CD4-positive, alpha-beta T cell (primary cell): Measurements from ENCODE around the gene REG1B. TPM values are rescaled to one million over a fixed set of nuclear protein-coding genes. Genes with fewer than 3 reads are reported as not detected.

ENCODE experiments used
- ATAC-seq: fragments of 200-7000 bp; cut with Tn5 transposase; one replicate; pipeline ENCODE4 v1.10.0; 2022; ENCODE audit warnings: mild to moderate bottlenecking; ENCODE audit not compliant: poor library complexity
- CTCF ChIA-PET: fragments of 350-600 bp; sonication (Branson Sonifier 250); formaldehyde crosslinking; loops from one replicate; lab custom pipeline; 2021; ENCODE audit warnings: antibody characterized with exemption, inconsistent platforms; lab: Charles Lee
- POLR2A ChIA-PET: fragments of 350-600 bp; sonication (Branson Sonifier 250); formaldehyde crosslinking; loops from one replicate; lab custom pipeline; 2021; ENCODE audit warnings: antibody characterized with exemption, inconsistent platforms; lab: Charles Lee
- DNase-seq, 14 experiments: peaks; one replicate each; pipeline ENCODE4 v3.0.0-alpha.2; 2013 to 2020; ENCODE audit warnings: mixed read lengths in 2 of 14
- H3K27ac ChIP-seq, 2 donors: one replicate each; pipeline versions ENCODE4 v1.5.1 to v1.7.0; 2013; ENCODE audit warnings: low read length in 2 of 2, low read depth in 1 of 2, mild to moderate bottlenecking in 1 of 2
- H3K27me3 ChIP-seq, 2 experiments: 1 replicate in 1 of 2; 2 replicates in 1 of 2; pipeline versions ENCODE4 v1.6.1 to v1.7.0; 2013; ENCODE audit warnings: low read length in 2 of 2, control low read depth in 1 of 2, mild to moderate bottlenecking in 1 of 2, moderate library complexity in 1 of 2; ENCODE audit not compliant: insufficient read depth in 2 of 2, control insufficient read depth in 1 of 2
- H3K36me3 ChIP-seq: one replicate; pipeline ENCODE4 v1.6.1; 2013; ENCODE audit warnings: low read length, control low read depth; ENCODE audit not compliant: insufficient read depth
- H3K4me1 ChIP-seq: one replicate; pipeline ENCODE4 v1.6.1; 2013; ENCODE audit warnings: low read length, control low read depth; ENCODE audit not compliant: insufficient read depth
- H3K4me3 ChIP-seq: one replicate; pipeline ENCODE4 v1.5.1; 2013; ENCODE audit warnings: mild to moderate bottlenecking, low read length, moderate library complexity
- H3K9me3 ChIP-seq, 2 experiments: 1 replicate in 1 of 2; 2 replicates in 1 of 2; pipeline versions ENCODE4 v1.6.1 to v1.7.0; 2013; ENCODE audit warnings: low read length in 2 of 2, mild to moderate bottlenecking in 2 of 2, control low read depth in 1 of 2, moderate library complexity in 1 of 2; ENCODE audit not compliant: control insufficient read depth in 1 of 2, insufficient read depth in 1 of 2
- H3K27ac Mint-ChIP-seq: one replicate; pipeline ENCODE4 v1.8.0; 2020; ENCODE audit warnings: mixed read lengths
- H3K27me3 Mint-ChIP-seq: one replicate; pipeline ENCODE4 v1.8.0; 2021; ENCODE audit warnings: mixed read lengths
- H3K36me3 Mint-ChIP-seq: one replicate; pipeline ENCODE4 v1.8.0; 2021; ENCODE audit warnings: low read depth, mixed read lengths
- H3K4me1 Mint-ChIP-seq: one replicate; pipeline ENCODE4 v1.8.0; 2021; ENCODE audit warnings: low read depth, mixed read lengths
- H3K4me3 Mint-ChIP-seq: one replicate; pipeline ENCODE4 v1.8.0; 2020; ENCODE audit warnings: mild to moderate bottlenecking, mixed read lengths
- H3K9me3 Mint-ChIP-seq: one replicate; pipeline ENCODE4 v1.8.0; 2020; ENCODE audit warnings: mixed read lengths
- CTCF ChIP-seq: fragments of 200-600 bp; IDR thresholded peaks from one replicate; pipeline ENCODE4 v1.8.0; 2022; ENCODE audit warnings: antibody characterized with exemption, mild to moderate bottlenecking
- intact Hi-C, 2 experiments: fragments of 100-400 bp; cut with DNase I in 1 of 2; cut with micrococcal nuclease in 1 of 2; formaldehyde crosslinking; loops; one replicate each; pipeline versions ENCODE4 v1.15.1 to v1.9.0; 2023 to 2025; cut with DNase I, micrococcal nuclease
- total RNA-seq, 174 experiments: library from RNA in 2 of 174; stranded (reverse) in 2 of 174; gene quantifications; one replicate each; pipeline ENCODE4 v1.2.3 and lab custom pipeline; 2021 to 2026

Gene REG1B
- total RNA-seq, 2 experiments from 2014 or later = not detected

GRCh38 chr2:79105259-79105658, 17.5 kb upstream of the REG1B start:
- Histone ChIP-seq H3K4me1 (no peaks in the 10 kb centered on the region), H3K4me3 (no peak overlapping the region), H3K36me3 (no peaks in the 10 kb centered on the region), H3K27me3 (no peaks in the 10 kb centered on the region), H3K27ac (no peak overlapping the region), H3K9me3 (peaks cover 0 to 9% of the 10 kb centered on the region in 2 experiments)
- H3K4me3 Mint-ChIP-seq = no peak overlapping the region
- DNase-seq = no peak
- intact Hi-C loops = no loop called here
- H3K4me1 Mint-ChIP-seq = no peaks in the 10 kb centered on the region
- H3K27ac Mint-ChIP-seq = no peak overlapping the region
- no peak for TF ChIP-seq CTCF
- no peaks in the 10 kb centered on the region for H3K36me3 Mint-ChIP-seq
- H3K9me3 Mint-ChIP-seq = peaks cover 10% of the 10 kb centered on the region
- no peaks in the 10 kb centered on the region for H3K27me3 Mint-ChIP-seq
- ATAC-seq = no peak
- ChIA-PET CTCF (no interaction called here), POLR2A (no interaction called here)

GRCh38 chr2:79103214-79103613, 15.4 kb upstream of the REG1B start:
- Mint-ChIP-seq H3K9me3 (peaks cover 12% of the 10 kb centered on the region), H3K27me3 (no peaks in the 10 kb centered on the region), H3K36me3 (no peaks in the 10 kb centered on the region), H3K4me3 (no peak overlapping the region), H3K4me1 (no peaks in the 10 kb centered on the region), H3K27ac (no peak overlapping the region)
- no peak for TF ChIP-seq CTCF
- Histone ChIP-seq H3K4me1 (no peaks in the 10 kb centered on the region), H3K4me3 (no peak overlapping the region), H3K36me3 (no peaks in the 10 kb centered on the region), H3K27me3 (no peaks in the 10 kb centered on the region), H3K27ac (no peak overlapping the region), H3K9me3 (peaks cover 8 to 9% of the 10 kb centered on the region in 2 experiments)
- POLR2A ChIA-PET = no interaction called here
- intact Hi-C loops = no loop called here
- DNase-seq (no peak), ATAC-seq (no peak)
- CTCF ChIA-PET = no interaction called here

GRCh38 chr2:79101024-79101423, 13.2 kb upstream of the REG1B start:
- Mint-ChIP-seq H3K4me3 (no peak overlapping the region), H3K4me1 (no peaks in the 10 kb centered on the region), H3K27ac (no peak overlapping the region), H3K36me3 (no peaks in the 10 kb centered on the region), H3K9me3 (peaks cover 15% of the 10 kb centered on the region), H3K27me3 (no peaks in the 10 kb centered on the region)
- no peak for DNase-seq
- TF ChIP-seq CTCF = no peak
- intact Hi-C loops = no loop called here
- ChIA-PET POLR2A (no interaction called here), CTCF (no interaction called here)
- H3K27me3 ChIP-seq = no peaks in the 10 kb centered on the region
- no peaks in the 10 kb centered on the region for H3K36me3 ChIP-seq
- H3K9me3 ChIP-seq = peaks cover 9 to 17% of the 10 kb centered on the region in 2 experiments
- no peak overlapping the region for H3K4me3 ChIP-seq
- no peak for ATAC-seq
- H3K27ac ChIP-seq = no peak overlapping the region
- no peaks in the 10 kb centered on the region for H3K4me1 ChIP-seq
